Caco-2 (cell line): ENCODE data around the gene NLRC4. TPM values are rescaled to one million over a fixed set of nuclear protein-coding genes. Genes with fewer than 3 reads are reported as not detected.

Experiments
- BruUV-seq: library from RNA; stranded (reverse); fragments of 400-500 nt; replicated peaks from 2 replicates; lab custom pipeline; 2021; lab: Mats Ljungman, UMichigan
- CTCF ChIA-PET: fragments of 300-600 bp; sonication (Branson Sonifier 250); formaldehyde crosslinking; loops from one replicate; lab custom pipeline; 2022; ENCODE audit warnings: antibody characterized with exemption; lab: Charles Lee
- POLR2A ChIA-PET: fragments of 300-600 bp; sonication (Branson Sonifier 250); formaldehyde crosslinking; loops from one replicate; lab custom pipeline; 2022; ENCODE audit warnings: antibody characterized with exemption; lab: Charles Lee
- DNase-seq, 2 experiments: peaks; one replicate each; pipeline versions ENCODE4 v3.0.0 to v3.0.0-alpha.2; 2020 to 2022
- H3K27me3 ChIP-seq: replicated peaks from 2 replicates; pipeline ENCODE4 v1.6.0; 2011; ENCODE audit warnings: low read length; ENCODE audit not compliant: control insufficient read depth, insufficient read depth
- H3K36me3 ChIP-seq: 2 replicates; pipeline ENCODE4 v1.5.1; 2011; ENCODE audit warnings: low read length; ENCODE audit not compliant: control insufficient read depth, insufficient read depth
- H3K4me1 ChIP-seq: fragments of 250-450 bp; sonication (Bioruptor Pico); 2 replicates; pipeline ENCODE4 v1.5.1; 2020; ENCODE audit warnings: mild to moderate bottlenecking
- H3K4me3 ChIP-seq: 2 replicates; pipeline ENCODE4 v1.5.1; 2011; ENCODE audit warnings: low read depth, mild to moderate bottlenecking, control low read depth, low read length
- H3K9me3 ChIP-seq: fragments of 250-450 bp; sonication (Bioruptor Pico); 2 replicates; pipeline ENCODE4 v1.5.1; 2020; ENCODE audit warnings: mild to moderate bottlenecking, moderate library complexity
- H3K27ac Mint-ChIP-seq: one replicate; pipeline ENCODE4 v1.8.0; 2022; ENCODE audit warnings: mixed read lengths; ENCODE audit not compliant: unreplicated experiment
- H3K27me3 Mint-ChIP-seq: one replicate; pipeline ENCODE4 v1.8.0; 2022; ENCODE audit warnings: mixed read lengths; ENCODE audit not compliant: insufficient read depth, unreplicated experiment
- H3K36me3 Mint-ChIP-seq: one replicate; pipeline ENCODE4 v1.8.0; 2022; ENCODE audit warnings: mild to moderate bottlenecking, mixed read lengths; ENCODE audit not compliant: insufficient read depth, unreplicated experiment
- H3K4me1 Mint-ChIP-seq: one replicate; pipeline ENCODE4 v1.8.0; 2022; ENCODE audit warnings: low read depth, mixed read lengths; ENCODE audit not compliant: unreplicated experiment
- H3K4me3 Mint-ChIP-seq: one replicate; pipeline ENCODE4 v1.8.0; 2022; ENCODE audit warnings: mild to moderate bottlenecking, moderate library complexity, mixed read lengths; ENCODE audit not compliant: unreplicated experiment
- H3K9me3 Mint-ChIP-seq: one replicate; pipeline ENCODE4 v1.8.0; 2022; ENCODE audit warnings: mixed read lengths; ENCODE audit not compliant: unreplicated experiment
- CTCF ChIP-seq, 2 experiments: fragments of 200-600 bp in 1 of 2; IDR thresholded peaks; 1 replicate in 1 of 2; 2 replicates in 1 of 2; pipeline versions ENCODE4 v1.5.1 to v1.8.0; 2011 to 2022; ENCODE audit warnings: antibody characterized with exemption in 1 of 2, control low read depth in 1 of 2, inconsistent platforms in 1 of 2, low read depth in 1 of 2, low read length in 1 of 2, mild to moderate bottlenecking in 1 of 2, moderate library complexity in 1 of 2; ENCODE audit not compliant: insufficient read depth in 1 of 2, severe bottlenecking in 1 of 2, unreplicated experiment in 1 of 2
- intact Hi-C: fragments of 100-400 bp; cut with micrococcal nuclease; formaldehyde crosslinking; loops from one replicate; pipeline ENCODE4 v1.10.0; 2022; ENCODE audit not compliant: unreplicated experiment
- total RNA-seq: library from RNA; stranded (reverse); gene quantifications from 2 replicates; pipeline ENCODE4 v1.2.3, GENCODE V29; 2022

The NLRC4 gene
- total RNA-seq, 1 experiment from 2014 or later, result not detected

DNA sequence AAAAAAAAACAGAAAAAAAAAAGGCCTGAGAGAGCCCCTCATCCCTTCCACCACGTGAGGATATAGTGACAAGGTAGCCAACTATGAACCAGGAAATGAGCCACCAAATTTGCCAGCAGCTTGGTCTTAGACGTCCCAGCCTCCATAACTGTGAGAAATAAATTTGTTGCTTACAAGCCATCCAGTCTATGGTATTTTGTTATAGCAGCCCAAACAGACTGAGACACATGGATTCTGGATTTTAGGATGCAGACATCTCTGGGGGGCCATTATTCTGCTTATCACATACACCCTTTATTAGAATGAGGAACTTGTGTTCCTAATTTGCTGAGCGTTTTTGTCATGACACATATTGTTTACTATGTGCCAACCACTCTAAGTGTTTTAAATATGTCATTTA lies 7.6 kb upstream of the NLRC4 start:
- CTCF ChIA-PET, result no interaction called here
- Mint-ChIP-seq H3K4me1 (no peaks in the 10 kb centered on the region), H3K36me3 (peaks cover under 1% of the 10 kb centered on the region)

DNA sequence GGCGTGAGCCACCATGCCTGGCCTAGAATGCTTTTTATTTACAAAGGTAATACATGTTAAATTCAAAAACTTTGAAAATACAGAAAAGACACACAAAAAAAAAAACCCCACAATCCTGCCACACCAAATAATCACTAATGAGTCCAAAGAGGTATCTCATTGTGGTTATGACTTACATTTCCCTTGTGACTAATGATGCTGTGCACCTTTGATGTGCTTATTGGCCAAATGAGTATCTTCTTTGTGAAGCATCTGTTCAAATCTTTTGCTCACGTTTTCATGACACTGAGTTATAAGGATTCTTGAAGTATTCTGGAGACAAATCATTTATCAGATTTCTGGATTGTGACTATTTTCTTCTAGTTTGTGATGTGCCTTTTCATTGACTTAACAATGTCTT lies 6.4 kb upstream of the NLRC4 start:
- H3K4me3 Mint-ChIP-seq, result no peak overlapping the region
- no peaks in the 10 kb centered on the region for H3K36me3 Mint-ChIP-seq
- no peaks in the 10 kb centered on the region for H3K36me3 ChIP-seq
- BruUV-seq, result no TSS peak
- no peak for DNase-seq
- no peaks in the 10 kb centered on the region for H3K9me3 ChIP-seq
- intact Hi-C loops, result no loop called here
- no peak for TF ChIP-seq CTCF (IDR thresholded peaks at IDR 0.05; ENCODE audit: insufficient read depth in 1 of 2, low read depth in 1 of 2, low read length in 1 of 2, severe bottlenecking in 1 of 2, unreplicated experiment in 1 of 2)
- H3K27ac Mint-ChIP-seq, result no peak overlapping the region
- H3K4me1 Mint-ChIP-seq, result no peaks in the 10 kb centered on the region
- no peaks in the 10 kb centered on the region; the same call in 1 of the 2 replicates for H3K27me3 ChIP-seq
- no peaks in the 10 kb centered on the region for H3K27me3 Mint-ChIP-seq
- no peak overlapping the region for H3K4me3 ChIP-seq
- H3K9me3 Mint-ChIP-seq, result no peaks in the 10 kb centered on the region
- no peaks in the 10 kb centered on the region for H3K4me1 ChIP-seq
- ChIA-PET POLR2A (no interaction called here), CTCF (no interaction called here)

More for the DNA sequence above, 7.6 kb upstream of the NLRC4 start:
- Mint-ChIP-seq H3K4me3 (no peak overlapping the region), H3K27ac (no peak overlapping the region), H3K9me3 (no peaks in the 10 kb centered on the region), H3K27me3 (no peaks in the 10 kb centered on the region)
- Histone ChIP-seq H3K9me3 (no peaks in the 10 kb centered on the region), H3K4me3 (no peak overlapping the region), H3K36me3 (no peaks in the 10 kb centered on the region), H3K27me3 (no peaks in the 10 kb centered on the region; the same call in 1 of the 2 replicates), H3K4me1 (peaks cover 4% of the 10 kb centered on the region; the same call in 1 of the 2 replicates)
- no peak for DNase-seq
- POLR2A ChIA-PET, result no interaction called here
- intact Hi-C loops, result no loop called here
- no peak for TF ChIP-seq CTCF (IDR thresholded peaks at IDR 0.05; ENCODE audit: insufficient read depth in 1 of 2, low read depth in 1 of 2, low read length in 1 of 2, severe bottlenecking in 1 of 2, unreplicated experiment in 1 of 2)
- no TSS peak for BruUV-seq

DNA sequence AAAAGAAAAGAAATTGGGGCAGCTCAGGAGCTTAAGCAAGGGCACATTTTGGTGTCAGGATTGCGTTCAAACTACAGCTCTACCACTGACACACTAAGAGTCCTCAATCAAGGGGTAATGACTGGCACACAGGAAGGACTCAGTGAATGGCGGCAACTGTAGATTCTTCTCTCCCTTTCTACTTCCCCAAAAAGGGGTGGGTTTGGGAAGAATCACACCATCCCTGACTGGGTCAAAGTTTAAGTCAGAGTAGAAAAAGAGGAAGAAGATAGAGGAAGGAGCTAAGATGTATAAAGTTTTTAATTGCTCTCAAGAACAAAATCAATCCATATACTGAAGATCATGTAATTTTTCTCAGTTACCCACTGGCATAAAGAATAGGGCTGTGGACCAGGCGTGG lies 2.6 kb downstream of the NLRC4 start:
- Histone ChIP-seq H3K9me3 (no peaks in the 10 kb centered on the region), H3K4me3 (no peak overlapping the region), H3K4me1 (no peaks in the 10 kb centered on the region), H3K36me3 (no peaks in the 10 kb centered on the region), H3K27me3 (no peaks in the 10 kb centered on the region)
- Mint-ChIP-seq H3K9me3 (no peaks in the 10 kb centered on the region), H3K36me3 (no peaks in the 10 kb centered on the region), H3K27me3 (no peaks in the 10 kb centered on the region), H3K4me3 (no peak overlapping the region), H3K27ac (no peak overlapping the region), H3K4me1 (no peaks in the 10 kb centered on the region)
- no TSS peak for BruUV-seq
- ChIA-PET CTCF (no interaction called here), POLR2A (no interaction called here)
- intact Hi-C loops, result no loop called here
- no peak for TF ChIP-seq CTCF (IDR thresholded peaks at IDR 0.05; ENCODE audit: insufficient read depth in 1 of 2, low read depth in 1 of 2, low read length in 1 of 2, severe bottlenecking in 1 of 2, unreplicated experiment in 1 of 2)
- DNase-seq, result no peak
